WTC11 (cell line): Measurements from ENCODE around the gene GTPBP6. TPM values are rescaled to one million over a fixed set of nuclear protein-coding genes. Genes with fewer than 3 reads are reported as not detected.

Experiments
- ATAC-seq: fragments of 200-7000 bp; cut with Tn5 transposase; 2 replicates; pipeline ENCODE4 v1.10.0; 2021; ENCODE audit warnings: mild to moderate bottlenecking, moderate library complexity
- CTCF ChIA-PET: fragments of 300-600 bp; sonication (Branson Sonifier 250); formaldehyde crosslinking; loops from one replicate; lab custom pipeline; 2021; ENCODE audit warnings: antibody characterized with exemption; lab: Charles Lee
- POLR2A ChIA-PET: fragments of 350-600 bp; sonication (Branson Sonifier 250); formaldehyde crosslinking; loops from one replicate; lab custom pipeline; 2021; ENCODE audit warnings: antibody characterized with exemption; lab: Charles Lee
- DNase-seq: peaks from one replicate; pipeline ENCODE4 v3.0.0; 2021; ENCODE audit warnings: low spot score
- H3K27ac Mint-ChIP-seq: 2 replicates; pipeline ENCODE4 v1.8.0; 2021; ENCODE audit warnings: mixed read lengths
- H3K27me3 Mint-ChIP-seq: 2 replicates; pipeline ENCODE4 v1.8.0; 2021; ENCODE audit warnings: low read depth, mild to moderate bottlenecking, moderate library complexity, mixed read lengths
- H3K36me3 Mint-ChIP-seq: 2 replicates; pipeline ENCODE4 v1.8.0; 2021; ENCODE audit warnings: mixed read lengths
- H3K4me1 Mint-ChIP-seq: 2 replicates; pipeline ENCODE4 v1.8.0; 2022; ENCODE audit warnings: mixed read lengths
- H3K4me3 Mint-ChIP-seq: 2 replicates; pipeline ENCODE4 v1.8.0; 2021; ENCODE audit warnings: mild to moderate bottlenecking, moderate library complexity, mixed read lengths
- H3K9me3 Mint-ChIP-seq: 2 replicates; pipeline ENCODE4 v1.8.0; 2021; ENCODE audit warnings: mixed read lengths
- ARID4B ChIP-seq: sonication (generic); formaldehyde crosslinking; IDR thresholded peaks from 2 replicates; pipeline ENCODE4 v1.8.0; 2023; ENCODE audit warnings: missing genetic modification reagents, mild to moderate bottlenecking, borderline replicate concordance
- CREB1 ChIP-seq: sonication (generic); formaldehyde crosslinking; IDR thresholded peaks from 2 replicates; pipeline ENCODE4 v1.8.0; 2023; ENCODE audit warnings: mild to moderate bottlenecking, missing genetic modification reagents
- IRF2 ChIP-seq: sonication (generic); formaldehyde crosslinking; IDR thresholded peaks from 2 replicates; pipeline ENCODE4 v1.8.0; 2022; ENCODE audit warnings: low read depth, missing genetic modification reagents, borderline replicate concordance
- MLX ChIP-seq: sonication (generic); formaldehyde crosslinking; IDR thresholded peaks from 2 replicates; pipeline ENCODE4 v1.8.1; 2023; ENCODE audit warnings: mild to moderate bottlenecking, missing genetic modification reagents, moderate library complexity
- SP1 ChIP-seq: sonication (generic); formaldehyde crosslinking; conservative IDR thresholded peaks from 2 replicates; pipeline ENCODE4 v1.8.1; 2022; ENCODE audit warnings: missing genetic modification reagents
- TCF7 ChIP-seq: sonication (generic); formaldehyde crosslinking; IDR thresholded peaks from 2 replicates; pipeline ENCODE4 v1.8.0; 2022; ENCODE audit warnings: mild to moderate bottlenecking, low read depth, missing genetic modification reagents, moderate library complexity
- TEAD4 ChIP-seq: sonication (generic); formaldehyde crosslinking; IDR thresholded peaks from 2 replicates; pipeline ENCODE4 v1.8.0; 2022; ENCODE audit warnings: mild to moderate bottlenecking, missing genetic modification reagents
- ZNF263 ChIP-seq: sonication (generic); formaldehyde crosslinking; IDR thresholded peaks from 2 replicates; pipeline ENCODE4 v1.8.1; 2022; ENCODE audit warnings: low read depth, mild to moderate bottlenecking, moderate library complexity, missing genetic modification reagents
- total RNA-seq: library from RNA; stranded (reverse); gene quantifications from 3 replicates; pipeline ENCODE4 v1.2.3, GENCODE V29; 2021
- TF ChIP-seq, protein P1 (sequence below): fragments of 250-450 bp; sonication (Bioruptor Pico); IDR thresholded peaks from 2 replicates; pipeline ENCODE4 v1.9.0; 2021; ENCODE audit warnings: mild to moderate bottlenecking, borderline replicate concordance
- TF ChIP-seq, protein P2 (sequence below): sonication (generic); formaldehyde crosslinking; IDR thresholded peaks from 2 replicates; pipeline ENCODE4 v1.8.0; 2022; ENCODE audit warnings: mild to moderate bottlenecking, missing genetic modification reagents

GTPBP6 gene
- total RNA-seq, 1 experiment from 2014 or later: 63.9 TPM

DNA sequence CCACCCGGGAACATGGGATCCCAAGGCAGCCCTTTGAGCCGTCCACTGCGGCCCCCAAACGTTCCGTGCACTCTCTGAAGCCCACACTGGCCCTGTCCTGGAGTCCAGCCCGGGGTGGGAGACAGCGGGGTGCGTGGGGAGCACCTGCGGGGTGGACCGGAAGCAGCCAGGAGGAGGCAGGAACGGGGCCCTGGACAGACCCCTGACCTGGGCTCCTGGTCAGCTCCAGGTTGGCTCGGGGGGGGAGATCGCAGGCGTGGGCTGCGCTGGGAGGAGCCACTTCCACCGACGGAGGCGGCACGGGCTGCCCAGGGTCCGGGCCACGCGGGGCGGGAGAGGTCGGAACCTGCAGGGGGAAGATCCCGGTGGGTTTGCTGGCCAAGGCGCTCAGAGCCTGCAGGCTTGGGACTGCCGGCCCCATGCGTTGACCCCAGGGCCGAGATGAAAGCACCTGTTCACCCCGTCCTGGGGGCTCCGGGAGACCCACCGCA is 43.1 kb downstream of the GTPBP6 start:
- Mint-ChIP-seq H3K4me1 (peaks cover 22% of the 10 kb centered on the region), H3K36me3 (peaks cover 11% of the 10 kb centered on the region), H3K4me3 (peak overlapping the region; percentile 74), H3K27ac (no peak overlapping the region), H3K9me3 (no peaks in the 10 kb centered on the region), H3K27me3 (no peaks in the 10 kb centered on the region)
- ATAC-seq (peak; percentile 13), DNase-seq (no peak)
- ChIA-PET POLR2A (no interaction called here), CTCF (no interaction called here)
- TF ChIP-seq MLX (CRISPR knock-in tag): no peak
- TF ChIP-seq SP1 (CRISPR knock-in tag): no peak
- no peak for TF ChIP-seq TEAD4
- TF ChIP-seq, protein P1, sequence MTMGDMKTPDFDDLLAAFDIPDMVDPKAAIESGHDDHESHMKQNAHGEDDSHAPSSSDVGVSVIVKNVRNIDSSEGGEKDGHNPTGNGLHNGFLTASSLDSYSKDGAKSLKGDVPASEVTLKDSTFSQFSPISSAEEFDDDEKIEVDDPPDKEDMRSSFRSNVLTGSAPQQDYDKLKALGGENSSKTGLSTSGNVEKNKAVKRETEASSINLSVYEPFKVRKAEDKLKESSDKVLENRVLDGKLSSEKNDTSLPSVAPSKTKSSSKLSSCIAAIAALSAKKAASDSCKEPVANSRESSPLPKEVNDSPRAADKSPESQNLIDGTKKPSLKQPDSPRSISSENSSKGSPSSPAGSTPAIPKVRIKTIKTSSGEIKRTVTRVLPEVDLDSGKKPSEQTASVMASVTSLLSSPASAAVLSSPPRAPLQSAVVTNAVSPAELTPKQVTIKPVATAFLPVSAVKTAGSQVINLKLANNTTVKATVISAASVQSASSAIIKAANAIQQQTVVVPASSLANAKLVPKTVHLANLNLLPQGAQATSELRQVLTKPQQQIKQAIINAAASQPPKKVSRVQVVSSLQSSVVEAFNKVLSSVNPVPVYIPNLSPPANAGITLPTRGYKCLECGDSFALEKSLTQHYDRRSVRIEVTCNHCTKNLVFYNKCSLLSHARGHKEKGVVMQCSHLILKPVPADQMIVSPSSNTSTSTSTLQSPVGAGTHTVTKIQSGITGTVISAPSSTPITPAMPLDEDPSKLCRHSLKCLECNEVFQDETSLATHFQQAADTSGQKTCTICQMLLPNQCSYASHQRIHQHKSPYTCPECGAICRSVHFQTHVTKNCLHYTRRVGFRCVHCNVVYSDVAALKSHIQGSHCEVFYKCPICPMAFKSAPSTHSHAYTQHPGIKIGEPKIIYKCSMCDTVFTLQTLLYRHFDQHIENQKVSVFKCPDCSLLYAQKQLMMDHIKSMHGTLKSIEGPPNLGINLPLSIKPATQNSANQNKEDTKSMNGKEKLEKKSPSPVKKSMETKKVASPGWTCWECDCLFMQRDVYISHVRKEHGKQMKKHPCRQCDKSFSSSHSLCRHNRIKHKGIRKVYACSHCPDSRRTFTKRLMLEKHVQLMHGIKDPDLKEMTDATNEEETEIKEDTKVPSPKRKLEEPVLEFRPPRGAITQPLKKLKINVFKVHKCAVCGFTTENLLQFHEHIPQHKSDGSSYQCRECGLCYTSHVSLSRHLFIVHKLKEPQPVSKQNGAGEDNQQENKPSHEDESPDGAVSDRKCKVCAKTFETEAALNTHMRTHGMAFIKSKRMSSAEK (CRISPR knock-in tag): no peak

- Mint-ChIP-seq H3K9me3 (no peaks in the 10 kb centered on the region), H3K36me3 (peaks cover 11% of the 10 kb centered on the region), H3K4me1 (peaks cover 22% of the 10 kb centered on the region), H3K4me3 (peak overlapping the region; percentile 65), H3K27ac (no peak overlapping the region), H3K27me3 (no peaks in the 10 kb centered on the region)
- DNase-seq (peak; percentile 60), ATAC-seq (peak; percentile 9)
- peak; percentile 92 for TF ChIP-seq ZNF263 (CRISPR knock-in tag)
- TF ChIP-seq, protein P2, sequence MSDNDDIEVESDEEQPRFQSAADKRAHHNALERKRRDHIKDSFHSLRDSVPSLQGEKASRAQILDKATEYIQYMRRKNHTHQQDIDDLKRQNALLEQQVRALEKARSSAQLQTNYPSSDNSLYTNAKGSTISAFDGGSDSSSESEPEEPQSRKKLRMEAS (CRISPR knock-in tag): 0 out of 2 replicates have a peak, but pooled peaks have one; percentile 13
- no peak for TF ChIP-seq CREB1 (CRISPR knock-in tag)
- ChIA-PET POLR2A (no interaction called here), CTCF (no interaction called here)
These were observed 43.6 kb downstream of the GTPBP6 start for GRCh38 chrX:274904-275475.

- ChIA-PET CTCF (no interaction called here), POLR2A (no interaction called here)
- Mint-ChIP-seq H3K27me3 (no peaks in the 10 kb centered on the region), H3K27ac (peak overlapping the region; percentile 60; the same call in 1 of the 2 replicates), H3K36me3 (no peaks in the 10 kb centered on the region), H3K9me3 (no peaks in the 10 kb centered on the region), H3K4me1 (peaks cover 3% of the 10 kb centered on the region; the same call in 1 of the 2 replicates), H3K4me3 (no peak overlapping the region)
- TF ChIP-seq IRF2 (CRISPR knock-in tag) (no peak), ARID4B (CRISPR knock-in tag) (no peak), TCF7 (CRISPR knock-in tag) (no peak)
- ATAC-seq (no peak), DNase-seq (peak; percentile 13)
These were observed 47.7 kb downstream of the GTPBP6 start for GRCh38 chrX:270848-271367.
